Tibial nerve (tissue), 3 donors: ENCODE measurements around the gene HMCN1.

Experiments
- POLR2A ChIP-seq, 2 donors: fragments of 450-650 bp; IDR thresholded peaks; one replicate each; pipeline ENCODE4 v1.6.1; 2017; ENCODE audit warnings: antibody characterized with exemption in 2 of 2, mild to moderate bottlenecking in 2 of 2, moderate library complexity in 2 of 2
- TF ChIP-seq, protein P1 (sequence below), 5 experiments: fragments of 200-600 bp in 3 of 5; fragments of 450-650 bp in 2 of 5; sonication (generic) in 3 of 5; IDR thresholded peaks; one replicate each; pipeline ENCODE4 v1.5.1; 2016 to 2019; ENCODE audit warnings: antibody characterized with exemption in 5 of 5, mild to moderate bottlenecking in 3 of 5, moderate library complexity in 2 of 5

DNA sequence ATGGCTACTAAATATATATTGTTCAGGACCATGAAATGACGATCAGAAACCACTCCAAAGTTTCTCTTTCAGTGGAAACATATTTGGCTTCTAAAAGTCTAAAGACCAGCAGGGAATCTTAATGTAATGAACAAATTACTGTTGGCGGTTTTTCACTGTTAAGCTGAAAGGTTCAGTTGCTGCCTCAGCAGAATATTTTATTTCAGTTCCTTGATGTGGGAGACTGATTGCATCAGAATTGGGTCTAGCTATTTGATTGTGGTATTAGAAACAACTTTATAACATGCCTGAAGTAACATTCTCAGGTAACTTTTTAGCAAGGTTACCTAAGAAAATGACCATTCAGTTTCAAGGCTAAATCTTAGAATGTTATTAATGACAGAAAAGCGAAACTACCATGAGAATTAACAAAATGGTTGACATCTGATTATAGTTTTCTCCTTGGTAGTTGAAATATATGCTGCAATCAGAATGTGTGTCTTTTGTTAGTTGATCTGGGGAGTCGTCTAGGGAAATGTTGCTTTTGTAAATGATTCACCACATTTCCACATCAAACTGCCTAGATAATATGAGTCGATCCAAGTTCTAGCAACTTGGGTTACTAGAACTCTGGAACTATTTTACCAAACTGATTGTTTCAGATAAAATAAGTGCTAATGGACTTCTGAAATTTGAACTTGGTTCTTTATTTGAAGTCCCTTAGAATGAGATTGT, 200.4 kb downstream of the HMCN1 start:
- TF ChIP-seq, protein P1, sequence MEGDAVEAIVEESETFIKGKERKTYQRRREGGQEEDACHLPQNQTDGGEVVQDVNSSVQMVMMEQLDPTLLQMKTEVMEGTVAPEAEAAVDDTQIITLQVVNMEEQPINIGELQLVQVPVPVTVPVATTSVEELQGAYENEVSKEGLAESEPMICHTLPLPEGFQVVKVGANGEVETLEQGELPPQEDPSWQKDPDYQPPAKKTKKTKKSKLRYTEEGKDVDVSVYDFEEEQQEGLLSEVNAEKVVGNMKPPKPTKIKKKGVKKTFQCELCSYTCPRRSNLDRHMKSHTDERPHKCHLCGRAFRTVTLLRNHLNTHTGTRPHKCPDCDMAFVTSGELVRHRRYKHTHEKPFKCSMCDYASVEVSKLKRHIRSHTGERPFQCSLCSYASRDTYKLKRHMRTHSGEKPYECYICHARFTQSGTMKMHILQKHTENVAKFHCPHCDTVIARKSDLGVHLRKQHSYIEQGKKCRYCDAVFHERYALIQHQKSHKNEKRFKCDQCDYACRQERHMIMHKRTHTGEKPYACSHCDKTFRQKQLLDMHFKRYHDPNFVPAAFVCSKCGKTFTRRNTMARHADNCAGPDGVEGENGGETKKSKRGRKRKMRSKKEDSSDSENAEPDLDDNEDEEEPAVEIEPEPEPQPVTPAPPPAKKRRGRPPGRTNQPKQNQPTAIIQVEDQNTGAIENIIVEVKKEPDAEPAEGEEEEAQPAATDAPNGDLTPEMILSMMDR (IDR thresholded peaks at IDR 0.05), result no peak
- no peak for TF ChIP-seq POLR2A (IDR thresholded peaks at IDR 0.05)
